GM18951 (cell line): ENCODE results near the gene SSRP1.

ENCODE experiments used
- POLR2A ChIP-seq: IDR thresholded peaks from 4 replicates; pipeline ENCODE4 v1.6.1; 2011; ENCODE audit warnings: mild to moderate bottlenecking; ENCODE audit not compliant: insufficient read length, insufficient read depth; ENCODE audit errors: extremely low read depth
- in situ Hi-C: fragments of 300-500 bp; cut with MboI; formaldehyde crosslinking; loops from one replicate; pipeline ENCODE4 v1.12.0; 2022; ENCODE audit warnings: low sequenced_read_pairs, mixed read lengths, inconsistent platforms; ENCODE audit not compliant: unreplicated experiment

Gene SSRP1

GRCh38 chr11:57353852-57354251 lies 18.2 kb upstream of the SSRP1 start:
- TF ChIP-seq POLR2A = no peak
- in situ Hi-C loops = no loop called here

GRCh38 chr11:57353446-57353845 lies 17.8 kb upstream of the SSRP1 start:
- TF ChIP-seq POLR2A = no peak
- in situ Hi-C loops = no loop called here

- TF ChIP-seq POLR2A = no peak
- in situ Hi-C loops = no loop called here
Measured at GRCh38 chr11:57353036-57353435, 17.3 kb upstream of the SSRP1 start.

- in situ Hi-C loops = no loop called here
- TF ChIP-seq POLR2A = no peak
Measured at GRCh38 chr11:57349491-57350274, 14.0 kb upstream of the SSRP1 start.

GRCh38 chr11:57348636-57349313 lies 13.1 kb upstream of the SSRP1 start:
- in situ Hi-C loops = no loop called here

GRCh38 chr11:57348052-57348451 lies 12.4 kb upstream of the SSRP1 start:
- in situ Hi-C loops = no loop called here
- TF ChIP-seq POLR2A = no peak

More at GRCh38 chr11:57348636-57349313, 13.1 kb upstream of the SSRP1 start:
- TF ChIP-seq POLR2A = no peak

- in situ Hi-C loops = no loop called here
- no peak for TF ChIP-seq POLR2A
Measured at GRCh38 chr11:57347336-57347735, 11.6 kb upstream of the SSRP1 start.

GRCh38 chr11:57345555-57346211 lies 10.0 kb upstream of the SSRP1 start:
- no peak for TF ChIP-seq POLR2A
- in situ Hi-C loops = no loop called here

GRCh38 chr11:57344826-57345225 lies 9.1 kb upstream of the SSRP1 start:
- in situ Hi-C loops = no loop called here
- no peak for TF ChIP-seq POLR2A

GRCh38 chr11:57343825-57344224 lies 8.1 kb upstream of the SSRP1 start:
- in situ Hi-C loops = no loop called here
- no peak for TF ChIP-seq POLR2A

GRCh38 chr11:57342702-57343101 lies 7.0 kb upstream of the SSRP1 start:
- TF ChIP-seq POLR2A = no peak
- in situ Hi-C loops = no loop called here

GRCh38 chr11:57341250-57341808 lies 5.6 kb upstream of the SSRP1 start:
- in situ Hi-C loops = no loop called here
- no peak for TF ChIP-seq POLR2A

- in situ Hi-C loops = no loop called here
Measured at GRCh38 chr11:57340039-57340615, 4.4 kb upstream of the SSRP1 start.

More at GRCh38 chr11:57340039-57340615, 4.4 kb upstream of the SSRP1 start:
- no peak for TF ChIP-seq POLR2A
